ENCODE measurements around the gene ACTBL2.
"Not testable (repeated sequence)": the region's sequence is repeated elsewhere in the genome, so short reads cannot be mapped to it uniquely, and the experiment has no call there.

ACTBL2 gene

DNA sequence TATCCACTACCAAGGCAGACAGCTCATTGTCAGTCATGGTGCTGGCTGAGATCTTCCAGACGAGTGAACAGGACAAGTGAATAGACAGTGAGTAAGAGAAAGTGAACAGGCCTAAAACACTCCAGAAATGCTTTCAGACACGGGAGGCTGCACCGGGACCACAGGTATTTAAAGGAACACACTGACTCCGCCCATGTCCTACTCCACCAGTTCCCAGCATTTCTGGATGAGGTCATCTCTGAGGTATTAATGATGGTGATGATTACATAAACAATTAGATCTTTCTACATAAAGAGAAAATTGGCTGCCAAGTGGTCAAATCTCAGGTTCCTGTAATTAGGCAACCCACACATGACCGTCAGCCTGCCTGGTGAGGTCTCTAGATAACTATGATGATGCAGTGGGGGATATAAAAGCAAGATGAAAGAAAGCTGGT lies at the start of gene ACTBL2:
ACTBL2 (minus strand) TSS at position 141 of the 436 bp plus-strand sequence; CDS start at position 37, 104 bp downstream.
- no peak for DNase-seq (ENCODE audit: low read depth)
- H3K4me3 ChIP-seq (ENCODE audit: low read length), result no peak within 1 kb of the TSS
- H3K9ac ChIP-seq (ENCODE audit: low read length), result no peak within 1 kb of the TSS
- H3K9me3 ChIP-seq (ENCODE audit: control insufficient read depth, low read length), result no peaks in the 10 kb centered on the region
- H3K27me3 ChIP-seq (replicated peaks; ENCODE audit: control insufficient read depth, insufficient read depth, low read length), result no peaks in the 10 kb centered on the region
- H3K36me3 ChIP-seq (ENCODE audit: control insufficient read depth, insufficient read depth, low read length, severe bottlenecking), result no peaks in the 10 kb centered on the region
- peaks cover 9% of the 10 kb centered on the region for H3K4me1 ChIP-seq (ENCODE audit: control insufficient read depth, insufficient read depth, low read length)

DNA sequence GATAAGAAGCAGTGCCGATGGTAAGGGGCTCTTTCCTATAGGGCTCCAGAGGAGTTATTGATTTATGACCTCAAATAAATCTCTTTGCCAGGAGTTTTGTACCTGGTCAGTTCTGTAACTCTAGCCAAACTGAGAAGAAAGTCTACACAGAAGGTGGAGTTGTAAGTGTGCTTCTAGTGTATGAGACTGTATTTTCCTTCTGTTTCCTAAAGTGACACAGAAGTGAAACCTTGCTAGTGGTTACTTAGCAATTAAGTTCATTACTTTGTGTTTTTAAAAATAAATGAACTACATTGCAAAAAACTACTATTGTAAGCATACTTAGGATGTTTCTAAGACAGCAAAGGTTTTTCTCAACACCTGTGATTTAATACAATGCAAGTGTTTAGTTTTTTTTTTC lies 48.7 kb upstream of the ACTBL2 start:
- DNase-seq (ENCODE audit: low read depth), result no peak
- no peaks in the 10 kb centered on the region for H3K9me3 ChIP-seq (ENCODE audit: control insufficient read depth, low read length)
- H3K4me1 ChIP-seq (ENCODE audit: control insufficient read depth, insufficient read depth, low read length), result peaks cover 6% of the 10 kb centered on the region
- no peak overlapping the region for H3K4me3 ChIP-seq (ENCODE audit: low read length)
- H3K27me3 ChIP-seq (replicated peaks; ENCODE audit: control insufficient read depth, insufficient read depth, low read length), result no peaks in the 10 kb centered on the region
- no peak overlapping the region for H3K9ac ChIP-seq (ENCODE audit: low read length)
- H3K36me3 ChIP-seq (ENCODE audit: control insufficient read depth, insufficient read depth, low read length, severe bottlenecking), result no peaks in the 10 kb centered on the region

GRCh38 chr5:57529864-57530263 lies 47.3 kb upstream of the ACTBL2 start:
- no peaks in the 10 kb centered on the region for H3K27me3 ChIP-seq (replicated peaks; ENCODE audit: control insufficient read depth, insufficient read depth, low read length)
- no peaks in the 10 kb centered on the region for H3K36me3 ChIP-seq (ENCODE audit: control insufficient read depth, insufficient read depth, low read length, severe bottlenecking)
- H3K4me3 ChIP-seq (ENCODE audit: low read length), result no peak overlapping the region
- H3K9ac ChIP-seq (ENCODE audit: low read length), result no peak overlapping the region
- DNase-seq (ENCODE audit: low read depth), result no peak
- no peaks in the 10 kb centered on the region for H3K9me3 ChIP-seq (ENCODE audit: control insufficient read depth, low read length)
- peaks cover 6% of the 10 kb centered on the region for H3K4me1 ChIP-seq (ENCODE audit: control insufficient read depth, insufficient read depth, low read length)

DNA sequence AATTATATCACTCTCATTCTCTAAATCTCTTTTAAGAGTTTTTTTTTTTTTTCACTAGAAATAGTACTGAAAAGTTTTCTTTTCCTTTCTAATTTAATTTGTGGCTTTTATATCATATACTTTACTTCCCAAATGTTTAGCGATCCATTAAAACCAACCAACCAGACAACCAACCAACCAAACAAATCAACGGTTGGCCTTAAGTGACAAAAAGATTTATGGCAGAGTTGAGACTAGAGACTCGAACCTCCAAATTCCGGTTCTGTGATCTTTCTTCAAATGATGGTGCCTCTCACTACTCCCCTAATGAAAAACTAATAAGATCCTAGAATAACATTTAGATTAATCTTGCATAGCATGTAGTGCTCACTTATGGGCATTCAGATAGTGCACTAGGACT lies 45.3 kb upstream of the ACTBL2 start:
- H3K9ac ChIP-seq (ENCODE audit: low read length), result no peak overlapping the region
- H3K27me3 ChIP-seq (replicated peaks; ENCODE audit: control insufficient read depth, insufficient read depth, low read length), result no peaks in the 10 kb centered on the region
- no peak for DNase-seq (ENCODE audit: low read depth)
- no peaks in the 10 kb centered on the region for H3K9me3 ChIP-seq (ENCODE audit: control insufficient read depth, low read length)
- no peak overlapping the region for H3K4me3 ChIP-seq (ENCODE audit: low read length)
- H3K4me1 ChIP-seq (ENCODE audit: control insufficient read depth, insufficient read depth, low read length), result peaks cover 2% of the 10 kb centered on the region
- H3K36me3 ChIP-seq (ENCODE audit: control insufficient read depth, insufficient read depth, low read length, severe bottlenecking), result no peaks in the 10 kb centered on the region

- no peak for DNase-seq (ENCODE audit: low read depth)
- H3K4me1 ChIP-seq (ENCODE audit: control insufficient read depth, insufficient read depth, low read length), result no peaks in the 10 kb centered on the region
- no peak overlapping the region for H3K9ac ChIP-seq (ENCODE audit: low read length)
- H3K27me3 ChIP-seq (replicated peaks; ENCODE audit: control insufficient read depth, insufficient read depth, low read length), result no peaks in the 10 kb centered on the region
- no peaks in the 10 kb centered on the region for H3K9me3 ChIP-seq (ENCODE audit: control insufficient read depth, low read length)
- H3K36me3 ChIP-seq (ENCODE audit: control insufficient read depth, insufficient read depth, low read length, severe bottlenecking), result no peaks in the 10 kb centered on the region
- no peak overlapping the region for H3K4me3 ChIP-seq (ENCODE audit: low read length)
Measured at GRCh38 chr5:57524348-57525060, 41.9 kb upstream of the ACTBL2 start.

- H3K27me3 ChIP-seq (replicated peaks; ENCODE audit: control insufficient read depth, insufficient read depth, low read length); H3K4me3 ChIP-seq (ENCODE audit: low read length); DNase-seq (ENCODE audit: low read depth); H3K36me3 ChIP-seq (ENCODE audit: control insufficient read depth, insufficient read depth, low read length, severe bottlenecking); H3K9ac ChIP-seq (ENCODE audit: low read length); H3K4me1 ChIP-seq (ENCODE audit: control insufficient read depth, insufficient read depth, low read length); H3K9me3 ChIP-seq (ENCODE audit: control insufficient read depth, low read length): not testable (repeated sequence)
Measured at GRCh38 chr5:57522477-57522876, 39.9 kb upstream of the ACTBL2 start.

GRCh38 chr5:57518415-57518814 lies 35.8 kb upstream of the ACTBL2 start:
- not testable (repeated sequence) for H3K4me1 ChIP-seq (ENCODE audit: control insufficient read depth, insufficient read depth, low read length); H3K9ac ChIP-seq (ENCODE audit: low read length); H3K36me3 ChIP-seq (ENCODE audit: control insufficient read depth, insufficient read depth, low read length, severe bottlenecking); H3K27me3 ChIP-seq (replicated peaks; ENCODE audit: control insufficient read depth, insufficient read depth, low read length); DNase-seq (ENCODE audit: low read depth); H3K9me3 ChIP-seq (ENCODE audit: control insufficient read depth, low read length); H3K4me3 ChIP-seq (ENCODE audit: low read length)

DNA sequence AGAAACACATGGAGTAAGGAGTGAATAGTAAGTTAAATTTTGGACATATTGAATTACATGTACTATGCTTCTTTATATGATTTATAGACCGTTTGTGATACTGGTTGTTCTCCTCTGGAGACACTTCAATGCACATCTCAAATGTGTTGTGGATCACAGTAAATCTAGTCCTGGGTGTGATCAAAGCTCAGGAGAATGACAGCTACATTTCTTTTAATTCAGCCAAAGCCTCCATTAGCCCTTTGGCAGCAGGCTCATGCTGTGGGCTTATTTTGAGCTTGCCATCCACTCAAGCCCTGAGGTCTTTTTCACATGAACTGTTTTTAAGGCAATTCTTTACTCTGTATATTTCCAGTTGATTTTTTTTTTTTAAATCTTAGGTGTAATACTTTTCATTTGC lies 34.6 kb upstream of the ACTBL2 start:
- Histone ChIP-seq H3K36me3 (ENCODE audit: control insufficient read depth, insufficient read depth, low read length, severe bottlenecking) (no peaks in the 10 kb centered on the region), H3K9ac (ENCODE audit: low read length) (no peak overlapping the region)
- no peak for DNase-seq (ENCODE audit: low read depth)

GRCh38 chr5:57513785-57514184 lies 31.2 kb upstream of the ACTBL2 start:
- no peak overlapping the region for H3K9ac ChIP-seq (ENCODE audit: low read length)
- no peaks in the 10 kb centered on the region for H3K36me3 ChIP-seq (ENCODE audit: control insufficient read depth, insufficient read depth, low read length, severe bottlenecking)
- no peaks in the 10 kb centered on the region for H3K9me3 ChIP-seq (ENCODE audit: control insufficient read depth, low read length)
- H3K4me1 ChIP-seq (ENCODE audit: control insufficient read depth, insufficient read depth, low read length), result peaks cover 7% of the 10 kb centered on the region
- H3K4me3 ChIP-seq (ENCODE audit: low read length), result no peak overlapping the region
- no peak for DNase-seq (ENCODE audit: low read depth)
- H3K27me3 ChIP-seq (replicated peaks; ENCODE audit: control insufficient read depth, insufficient read depth, low read length), result no peaks in the 10 kb centered on the region

More for the DNA sequence above, 34.6 kb upstream of the ACTBL2 start:
- H3K9me3 ChIP-seq (ENCODE audit: control insufficient read depth, low read length), result no peaks in the 10 kb centered on the region
- H3K4me1 ChIP-seq (ENCODE audit: control insufficient read depth, insufficient read depth, low read length), result peaks cover 7% of the 10 kb centered on the region
- H3K4me3 ChIP-seq (ENCODE audit: low read length), result no peak overlapping the region
- no peaks in the 10 kb centered on the region for H3K27me3 ChIP-seq (replicated peaks; ENCODE audit: control insufficient read depth, insufficient read depth, low read length)

- Histone ChIP-seq H3K4me1 (ENCODE audit: control insufficient read depth, insufficient read depth, low read length) (peaks cover under 1% of the 10 kb centered on the region), H3K9ac (ENCODE audit: low read length) (no peak overlapping the region), H3K27me3 (replicated peaks; ENCODE audit: control insufficient read depth, insufficient read depth, low read length) (no peaks in the 10 kb centered on the region), H3K4me3 (ENCODE audit: low read length) (no peak overlapping the region), H3K36me3 (ENCODE audit: control insufficient read depth, insufficient read depth, low read length, severe bottlenecking) (no peaks in the 10 kb centered on the region), H3K9me3 (ENCODE audit: control insufficient read depth, low read length) (no peaks in the 10 kb centered on the region)
- DNase-seq (ENCODE audit: low read depth), result no peak
Measured at GRCh38 chr5:57511321-57511720, 28.7 kb upstream of the ACTBL2 start.

DNA sequence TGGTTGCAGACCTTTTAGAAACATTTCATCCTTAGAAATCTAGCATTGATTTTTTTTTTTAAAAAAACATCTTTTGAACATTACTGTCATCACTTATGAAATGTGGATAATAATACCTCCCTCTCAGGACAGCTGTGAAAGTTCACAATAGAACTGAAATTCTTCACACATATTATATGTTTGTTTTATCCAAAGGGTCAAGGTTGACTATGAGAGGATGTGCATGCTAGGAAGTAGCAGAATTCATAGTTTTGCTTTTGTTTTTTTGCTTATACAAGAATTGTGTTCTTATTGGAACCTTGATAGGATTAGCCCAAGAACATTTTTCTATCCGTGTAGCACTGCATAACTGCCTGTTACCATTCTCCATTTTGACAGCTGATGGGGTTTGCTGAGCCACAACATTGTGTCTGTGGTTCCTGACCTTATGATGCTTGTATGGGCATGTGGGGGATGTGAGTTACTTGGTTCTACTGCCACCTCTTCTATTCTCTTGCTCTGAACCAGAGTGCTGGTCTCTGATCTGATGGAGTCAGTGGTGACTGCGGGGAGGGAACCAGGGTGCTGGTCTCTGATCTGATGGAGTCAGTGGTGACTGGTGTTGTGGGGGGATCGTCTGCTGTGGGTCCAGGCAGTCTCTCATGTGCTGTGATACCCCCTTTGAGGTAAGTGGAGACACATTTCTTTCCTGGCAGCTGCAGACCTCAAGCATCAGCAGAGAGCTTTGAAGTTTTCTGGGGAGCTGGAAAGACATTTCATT lies 27.1 kb upstream of the ACTBL2 start:
- DNase-seq (ENCODE audit: low read depth), result no peak
- no peaks in the 10 kb centered on the region for H3K27me3 ChIP-seq (replicated peaks; ENCODE audit: control insufficient read depth, insufficient read depth, low read length)
- H3K36me3 ChIP-seq (ENCODE audit: control insufficient read depth, insufficient read depth, low read length, severe bottlenecking), result no peaks in the 10 kb centered on the region
- no peaks in the 10 kb centered on the region for H3K9me3 ChIP-seq (ENCODE audit: control insufficient read depth, low read length)
- H3K4me3 ChIP-seq (ENCODE audit: low read length), result no peak overlapping the region
- no peak overlapping the region for H3K9ac ChIP-seq (ENCODE audit: low read length)
- no peaks in the 10 kb centered on the region for H3K4me1 ChIP-seq (ENCODE audit: control insufficient read depth, insufficient read depth, low read length)
